Epithelial cell of proximal tubule (primary cell): ENCODE data around the gene SLC26A11. TPM values are rescaled to one million over a fixed set of nuclear protein-coding genes. Genes with fewer than 3 reads are reported as not detected.

Experiments
- DNase-seq: peaks from one replicate; pipeline ENCODE4 v3.0.0-alpha.2; 2011; ENCODE audit warnings: low read depth
- H3K4me3 ChIP-seq: 2 replicates; pipeline ENCODE4 v1.5.1; 2011; ENCODE audit warnings: low read depth, mild to moderate bottlenecking, low read length
- total RNA-seq: library from RNA; depleted of rRNA; stranded (reverse); fragments of >200 nt; gene quantifications from 2 replicates; pipeline ENCODE4 v1.2.3, GENCODE V29; 2015
- TF ChIP-seq, protein P1 (sequence below): conservative IDR thresholded peaks from 2 replicates; pipeline ENCODE4 v1.5.1; 2012; ENCODE audit warnings: low read depth, mild to moderate bottlenecking, low read length

The SLC26A11 gene
- total RNA-seq, 1 donor from 2014 or later: 7.6 TPM

DNA sequence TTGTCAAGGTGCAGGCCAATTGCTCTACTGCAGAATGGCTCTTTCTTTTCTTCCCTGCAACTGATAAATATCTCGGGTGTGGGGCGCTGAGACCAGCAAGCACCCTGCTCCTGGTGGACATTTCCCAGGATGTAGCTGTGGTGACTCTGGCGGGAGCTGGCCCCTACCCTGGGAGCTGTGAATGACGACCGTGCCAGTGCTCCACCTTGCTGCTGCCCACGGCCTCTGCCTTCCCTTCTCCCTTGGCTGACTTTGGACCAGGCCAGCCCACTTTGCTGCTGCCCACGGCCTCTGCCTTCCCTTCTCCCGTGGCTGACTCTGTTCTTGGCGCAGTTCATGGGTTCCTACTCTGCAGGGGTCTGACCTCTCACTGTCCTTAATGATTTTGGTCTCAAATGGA is 34.3 kb upstream of the SLC26A11 start:
- no peak for DNase-seq
- TF ChIP-seq, protein P1, sequence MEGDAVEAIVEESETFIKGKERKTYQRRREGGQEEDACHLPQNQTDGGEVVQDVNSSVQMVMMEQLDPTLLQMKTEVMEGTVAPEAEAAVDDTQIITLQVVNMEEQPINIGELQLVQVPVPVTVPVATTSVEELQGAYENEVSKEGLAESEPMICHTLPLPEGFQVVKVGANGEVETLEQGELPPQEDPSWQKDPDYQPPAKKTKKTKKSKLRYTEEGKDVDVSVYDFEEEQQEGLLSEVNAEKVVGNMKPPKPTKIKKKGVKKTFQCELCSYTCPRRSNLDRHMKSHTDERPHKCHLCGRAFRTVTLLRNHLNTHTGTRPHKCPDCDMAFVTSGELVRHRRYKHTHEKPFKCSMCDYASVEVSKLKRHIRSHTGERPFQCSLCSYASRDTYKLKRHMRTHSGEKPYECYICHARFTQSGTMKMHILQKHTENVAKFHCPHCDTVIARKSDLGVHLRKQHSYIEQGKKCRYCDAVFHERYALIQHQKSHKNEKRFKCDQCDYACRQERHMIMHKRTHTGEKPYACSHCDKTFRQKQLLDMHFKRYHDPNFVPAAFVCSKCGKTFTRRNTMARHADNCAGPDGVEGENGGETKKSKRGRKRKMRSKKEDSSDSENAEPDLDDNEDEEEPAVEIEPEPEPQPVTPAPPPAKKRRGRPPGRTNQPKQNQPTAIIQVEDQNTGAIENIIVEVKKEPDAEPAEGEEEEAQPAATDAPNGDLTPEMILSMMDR: no peak

GRCh38 chr17:80187090-80187489 is 33.1 kb upstream of the SLC26A11 start:
- no peak for DNase-seq
- peak overlapping the region; percentile 11 for H3K4me3 ChIP-seq
- TF ChIP-seq, protein P1: no peak

More for the DNA sequence above, 34.3 kb upstream of the SLC26A11 start:
- no peak overlapping the region for H3K4me3 ChIP-seq

DNA sequence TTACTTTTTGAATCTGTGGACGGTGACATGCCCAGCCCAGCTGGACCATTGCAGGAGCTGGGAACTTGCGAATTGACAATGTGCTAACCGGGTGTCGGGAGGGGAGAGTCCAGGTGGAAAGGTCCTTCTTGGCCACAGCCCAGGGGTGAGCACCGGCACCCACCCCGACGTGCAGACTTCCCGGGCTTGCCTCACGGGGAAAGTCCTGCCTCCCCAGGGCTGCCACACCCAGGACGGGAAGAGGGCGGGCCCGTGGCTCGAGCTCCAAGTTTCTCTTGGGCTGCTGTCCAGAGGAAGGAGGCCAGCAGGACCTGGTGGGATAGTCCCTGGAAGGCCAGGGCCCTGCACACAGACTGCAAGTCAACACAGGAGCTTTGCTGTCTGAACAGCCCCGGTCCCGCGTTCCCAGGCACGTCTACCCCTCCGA is 32.7 kb upstream of the SLC26A11 start:
- H3K4me3 ChIP-seq: peak overlapping the region; percentile 11
- no peak for DNase-seq
- TF ChIP-seq, protein P1: no peak

DNA sequence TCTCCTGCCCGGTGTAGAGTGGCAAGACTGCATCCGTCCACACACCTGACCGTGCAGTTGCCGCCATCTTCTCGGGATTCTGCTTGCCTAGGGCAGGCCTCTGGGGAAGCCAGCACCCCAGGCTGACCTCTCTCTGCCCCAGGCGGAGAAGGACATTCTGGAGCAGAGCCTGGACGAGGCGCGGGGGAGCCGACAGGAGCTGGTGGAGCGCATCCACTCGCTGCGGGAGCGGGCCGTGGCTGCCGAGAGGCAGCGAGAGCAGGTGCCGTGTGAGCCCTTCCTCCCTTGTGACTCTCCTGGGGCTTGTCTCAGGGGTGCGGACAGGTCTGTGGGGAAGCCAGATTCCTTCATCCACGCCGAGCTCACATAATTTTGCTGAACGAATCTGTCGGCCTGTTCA is 30.6 kb upstream of the SLC26A11 start:
- TF ChIP-seq, protein P1: no peak
- no peak overlapping the region for H3K4me3 ChIP-seq

GRCh38 chr17:80190716-80191115 is 29.5 kb upstream of the SLC26A11 start:
- DNase-seq: no peak
- H3K4me3 ChIP-seq: no peak overlapping the region
- TF ChIP-seq, protein P1: no peak

More for the DNA sequence above, 30.6 kb upstream of the SLC26A11 start:
- no peak for DNase-seq

DNA sequence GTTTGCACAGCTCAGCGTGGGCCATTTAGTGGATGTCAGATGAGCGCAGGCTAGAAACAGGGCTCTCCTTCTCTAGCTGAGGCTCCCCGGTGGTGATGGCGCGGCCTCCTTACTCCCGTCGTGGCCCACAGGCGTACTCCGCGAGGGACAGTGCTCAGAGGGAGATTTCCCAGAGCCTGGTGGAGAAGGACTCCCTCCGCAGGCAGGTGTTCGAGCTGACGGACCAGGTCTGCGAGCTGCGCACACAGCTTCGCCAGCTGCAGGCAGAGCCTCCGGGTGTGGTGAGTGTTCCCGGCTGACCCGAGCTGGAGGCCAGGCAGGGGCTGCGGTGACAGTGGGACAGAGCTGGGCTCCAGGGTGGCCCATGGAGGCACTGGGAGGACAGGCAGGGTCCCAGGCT is 29.0 kb upstream of the SLC26A11 start:
- no peak for DNase-seq
- no peak overlapping the region for H3K4me3 ChIP-seq
- TF ChIP-seq, protein P1: no peak

DNA sequence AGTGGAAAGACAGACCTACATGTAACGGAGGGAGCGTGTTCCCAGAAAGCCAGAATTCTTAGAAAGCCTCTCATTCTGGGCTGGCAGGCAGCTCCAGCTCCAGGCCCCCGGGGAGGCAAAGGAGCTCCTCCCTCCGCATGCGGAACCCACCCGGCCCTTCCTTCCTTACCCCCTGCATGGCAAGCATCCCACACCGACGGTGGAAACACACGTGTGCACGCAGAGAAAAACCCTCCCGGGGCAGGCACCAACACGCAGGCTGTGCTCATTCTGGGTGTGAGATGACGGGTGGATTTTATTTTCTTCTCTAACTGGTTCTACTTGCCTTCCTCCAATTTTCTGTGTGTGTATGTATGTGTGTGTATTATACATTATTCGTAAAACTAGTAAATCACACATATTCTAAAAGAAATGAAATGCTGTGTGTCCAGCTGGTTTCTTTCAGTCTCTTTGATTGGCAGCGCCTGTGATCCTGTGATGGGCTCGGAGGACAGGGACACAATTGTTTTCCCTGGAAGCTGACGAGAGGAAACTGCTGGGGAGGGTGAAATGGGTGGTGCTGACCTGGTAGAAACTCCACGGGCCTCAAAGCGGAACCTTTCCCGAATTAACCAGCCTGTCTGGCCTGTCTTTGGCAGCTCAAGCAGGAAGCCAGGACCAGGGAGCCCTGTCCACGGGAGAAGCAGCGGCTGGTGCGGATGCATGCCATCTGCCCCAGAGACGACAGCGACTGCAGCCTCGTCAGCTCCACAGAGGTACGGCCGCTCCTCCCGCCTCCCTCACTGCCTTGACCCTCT is 28.2 kb upstream of the SLC26A11 start:
- no peak for DNase-seq
- H3K4me3 ChIP-seq: no peak overlapping the region
- TF ChIP-seq, protein P1: no peak
